AG04450 (cell line): Measurements from ENCODE around the gene RNF145. TPM values are rescaled to one million over a fixed set of nuclear protein-coding genes. Genes with fewer than 3 reads are reported as not detected.

ENCODE experiments used
- CTCF ChIA-PET: fragments of 300-600, 350-600 bp; formaldehyde crosslinking; extraction: SDS; loops from one replicate; lab custom pipeline; 2022; ENCODE audit warnings: antibody characterized with exemption, inconsistent platforms; lab: Charles Lee
- POLR2A ChIA-PET: fragments of 350-600 bp; formaldehyde crosslinking; extraction: SDS; loops from one replicate; lab custom pipeline; 2021; ENCODE audit warnings: antibody characterized with exemption, inconsistent platforms; lab: Yijun Ruan, JAX
- DNase-seq: peaks from one replicate; pipeline ENCODE4 v3.0.0-alpha.2; 2011; ENCODE audit warnings: low read depth, low spot score
- H3K27ac ChIP-seq: one replicate; pipeline ENCODE4 v1.5.1; 2012; ENCODE audit warnings: low read depth, low read length, control low read depth
- H3K27me3 ChIP-seq: one replicate; pipeline ENCODE4 v1.6.0; 2012; ENCODE audit warnings: low read length; ENCODE audit not compliant: control insufficient read depth, insufficient read depth
- H3K4me3 ChIP-seq: 2 replicates; pipeline ENCODE4 v1.5.1; 2011; ENCODE audit warnings: mild to moderate bottlenecking, low read depth, low read length, control low read depth
- H3K9me3 ChIP-seq: 2 replicates; pipeline ENCODE4 v1.5.1; 2012; ENCODE audit warnings: low read length; ENCODE audit not compliant: control insufficient read depth, insufficient read depth
- CTCF ChIP-seq: IDR thresholded peaks from 2 replicates; pipeline ENCODE4 v1.5.1; 2011; ENCODE audit warnings: low read depth, low read length, control low read depth, inconsistent platforms
- polyA plus RNA-seq: library from polyadenylated mRNA; depleted of rRNA; stranded (reverse); fragments of >200 nt; gene quantifications from 2 replicates; pipeline ENCODE4 v1.2.3, GENCODE V29; 2011

The RNF145 gene
- polyA plus RNA-seq, 1 experiment = 66.3 TPM

- Histone ChIP-seq H3K27me3 (no peaks in the 10 kb centered on the region), H3K9me3 (no peaks in the 10 kb centered on the region), H3K4me3 (no peak overlapping the region), H3K27ac (no peak overlapping the region)
- no peak for TF ChIP-seq CTCF
- no peak for DNase-seq
- CTCF ChIA-PET = interaction anchor here (0.6 to 4.0 kb wide), 3 partner anchors 24 to 246 kb away, joined by 3 to 19 read pairs (median 3); no protein-coding TSS in a partner anchor
- POLR2A ChIA-PET = no interaction called here
These were observed 10.1 kb downstream of the RNF145 start for GRCh38 chr5:159199225-159199624.

DNA sequence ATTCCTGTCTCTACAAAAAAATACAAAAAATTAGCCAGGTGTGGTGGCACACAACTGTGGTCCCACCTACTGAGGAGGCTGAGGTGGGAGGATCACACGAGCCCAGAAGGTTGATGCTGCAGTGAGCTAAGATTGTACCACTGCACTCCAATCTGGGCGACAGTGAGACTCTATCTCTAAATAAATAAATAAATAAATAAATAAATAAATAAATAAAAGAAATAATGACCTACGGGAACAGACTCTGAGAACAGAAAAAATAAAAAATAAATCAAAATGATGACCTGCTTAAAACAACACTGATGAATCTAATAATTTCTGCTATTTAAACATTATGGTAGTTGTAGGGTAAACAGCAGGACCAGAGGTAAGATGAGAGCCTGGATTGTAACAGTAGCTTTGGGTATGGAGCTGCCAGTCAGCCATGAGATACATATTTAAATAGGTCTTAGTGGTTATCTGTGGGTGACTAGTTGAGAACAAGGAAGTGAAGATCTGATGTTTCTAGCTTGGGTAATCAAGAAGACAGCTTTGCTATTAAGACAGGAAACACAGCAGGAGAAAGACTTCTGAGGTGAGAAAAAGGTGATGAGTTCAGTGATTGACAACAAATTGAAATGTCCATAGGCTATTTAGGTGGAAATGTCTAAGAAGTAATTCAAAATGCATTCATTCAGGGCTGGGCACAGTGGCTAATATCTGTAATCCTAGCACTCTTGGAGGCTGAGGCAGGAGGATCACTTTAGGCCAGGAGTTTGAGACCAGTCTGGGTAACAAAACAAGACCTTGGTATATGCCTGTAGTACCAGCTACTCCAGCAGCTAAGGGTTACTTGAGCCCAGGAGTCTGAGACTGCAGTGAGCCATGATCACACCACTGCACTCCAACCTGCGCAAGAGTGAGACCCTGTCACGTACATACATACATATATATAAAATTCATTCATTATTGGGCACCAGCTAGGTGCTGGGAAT is 11.0 kb downstream of the RNF145 start:
- Histone ChIP-seq H3K27me3 (no peaks in the 10 kb centered on the region), H3K4me3 (no peak overlapping the region), H3K27ac (no peak overlapping the region), H3K9me3 (no peaks in the 10 kb centered on the region)
- ChIA-PET POLR2A (no interaction called here), CTCF (interaction anchor here (4.0 kb wide), 1 partner anchor 42 kb away, joined by 19 read pairs; no protein-coding TSS in a partner anchor)
- no peak for DNase-seq
- no peak for TF ChIP-seq CTCF

DNA sequence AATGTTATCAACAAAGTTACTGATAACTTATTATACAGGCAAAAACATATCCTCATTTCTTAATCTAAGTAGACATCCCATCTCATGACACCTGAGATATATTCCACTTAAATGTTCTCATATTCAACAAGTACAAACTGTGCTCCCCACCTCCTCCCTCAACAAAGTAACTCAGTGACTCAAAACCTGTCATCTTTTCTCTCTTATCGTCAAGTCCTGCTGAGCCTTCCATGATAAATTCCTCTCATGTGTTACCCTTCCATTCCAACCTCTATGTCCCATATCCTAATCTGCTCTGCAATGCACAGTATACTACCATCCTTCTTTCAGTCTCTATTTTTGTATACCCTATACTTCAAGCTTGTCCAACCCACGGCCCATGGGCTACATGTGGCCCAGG is 13.6 kb downstream of the RNF145 start:
- POLR2A ChIA-PET = no interaction called here
- CTCF ChIA-PET = interaction anchor here (0.9 kb wide), 1 partner anchor 826 kb away, joined by 4 read pairs; no protein-coding TSS in a partner anchor
- no peak for DNase-seq
- H3K4me3 ChIP-seq = no peak overlapping the region
- H3K27ac ChIP-seq = no peak overlapping the region
- H3K27me3 ChIP-seq = no peaks in the 10 kb centered on the region
- H3K9me3 ChIP-seq = no peaks in the 10 kb centered on the region
- no peak for TF ChIP-seq CTCF

DNA sequence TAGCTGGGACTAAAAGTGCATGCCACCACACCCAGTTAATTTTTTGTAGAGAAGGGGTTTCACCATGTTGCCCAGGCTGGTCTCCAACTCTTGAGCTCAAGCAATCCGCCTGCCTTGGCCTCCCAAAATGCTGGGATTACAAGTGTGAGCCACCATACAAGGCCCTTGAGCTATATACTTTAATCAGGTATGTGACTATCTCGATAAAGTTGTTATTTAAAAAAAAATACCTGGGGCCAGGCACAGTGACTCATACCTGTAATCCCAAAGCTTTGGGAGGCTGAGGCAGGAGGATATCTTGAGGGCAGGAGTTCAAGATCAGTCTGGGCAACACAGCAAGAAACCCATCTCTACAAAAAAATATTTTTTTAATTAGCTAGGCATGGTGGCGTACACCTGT is 19.2 kb downstream of the RNF145 start:
- no peak for DNase-seq
- H3K9me3 ChIP-seq = no peaks in the 10 kb centered on the region
- TF ChIP-seq CTCF = no peak
- H3K4me3 ChIP-seq = no peak overlapping the region
- no peak overlapping the region for H3K27ac ChIP-seq
- ChIA-PET CTCF (interaction anchor here (0.7 kb wide), 1 partner anchor 27 kb away, joined by 7 read pairs; no protein-coding TSS in a partner anchor), POLR2A (no interaction called here)
- H3K27me3 ChIP-seq = no peaks in the 10 kb centered on the region

GRCh38 chr5:159189310-159189709 is 20.0 kb downstream of the RNF145 start:
- no peak for TF ChIP-seq CTCF
- DNase-seq = no peak
- H3K27ac ChIP-seq = no peak overlapping the region
- ChIA-PET POLR2A (no interaction called here), CTCF (no interaction called here)
- H3K4me3 ChIP-seq = no peak overlapping the region
- H3K27me3 ChIP-seq = no peaks in the 10 kb centered on the region
- H3K9me3 ChIP-seq = no peaks in the 10 kb centered on the region
